Measurements from ENCODE around the gene GULP1.
A peak's percentile ranks its signal among the peaks of the same experiment; 100 is the strongest.
"Not testable (repeated sequence)": the region's sequence is repeated elsewhere in the genome, so short reads cannot be mapped to it uniquely, and the experiment has no call there.

The GULP1 gene

DNA sequence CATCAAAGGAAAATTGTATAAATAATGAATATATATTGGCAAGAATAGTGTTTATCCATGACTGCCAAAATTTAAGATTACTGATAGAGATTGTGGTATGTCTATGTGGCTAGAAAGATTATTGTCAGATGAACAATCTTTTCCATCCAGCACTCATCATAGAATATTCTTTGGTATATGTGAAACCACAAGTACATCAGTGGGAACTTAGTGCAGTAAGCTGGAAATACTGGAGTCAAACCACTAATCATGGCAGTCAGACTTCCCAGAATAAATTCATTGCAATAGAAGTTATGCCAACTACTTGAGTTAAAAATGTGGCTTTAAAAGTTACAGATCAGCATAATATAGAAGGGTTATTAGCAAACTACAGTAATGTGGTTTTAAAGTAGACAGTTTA, 310.3 kb downstream of the GULP1 start:
- DNase-seq (ENCODE audit: low read depth): no peak

GRCh38 chr2:188604579-188604978, 312.9 kb downstream of the GULP1 start:
- DNase-seq (ENCODE audit: low read depth): no peak

GRCh38 chr2:188605609-188606584, 314.2 kb downstream of the GULP1 start:
- not testable (repeated sequence) for DNase-seq (ENCODE audit: low read depth)

DNA sequence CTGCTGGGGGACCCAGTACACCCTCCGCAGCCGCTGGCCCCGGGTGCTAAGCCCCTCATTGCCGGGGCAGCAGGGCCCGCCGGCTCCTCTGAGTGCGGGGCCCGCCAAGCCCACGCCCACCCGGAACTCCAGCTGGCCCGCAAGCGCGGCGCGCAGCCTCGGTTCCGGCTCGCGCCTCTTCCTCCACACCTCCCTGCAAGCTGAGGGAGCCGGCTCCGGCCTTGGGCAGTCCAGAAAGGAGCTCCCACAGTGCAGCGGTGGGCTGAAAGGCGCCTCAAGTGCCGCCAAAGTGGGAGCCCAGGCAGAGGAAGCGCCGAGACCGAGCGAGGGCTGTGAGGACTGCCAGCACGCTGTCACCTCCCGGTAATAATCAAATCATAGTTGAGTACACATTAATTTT, 314.9 kb downstream of the GULP1 start:
- not testable (repeated sequence) for DNase-seq (ENCODE audit: low read depth)

DNA sequence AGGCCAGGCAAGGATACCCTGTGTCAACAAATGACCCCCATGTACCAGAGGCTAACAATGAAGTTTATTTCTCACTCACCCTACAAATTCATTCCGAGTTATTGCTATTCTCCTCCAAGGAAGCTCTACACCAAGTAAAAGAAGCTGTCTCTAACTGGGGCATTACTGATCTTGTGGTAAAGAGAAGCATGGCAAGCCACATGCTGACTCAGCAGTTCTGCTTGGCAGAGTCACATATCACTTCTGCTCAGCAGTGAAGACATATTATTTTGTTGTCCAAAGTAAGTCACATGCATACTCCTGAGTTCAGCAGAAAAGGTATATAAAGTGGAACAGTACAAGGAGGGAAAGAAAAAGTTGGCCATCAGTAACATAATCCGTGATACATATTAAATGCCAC, 315.8 kb downstream of the GULP1 start:
- no peak for DNase-seq (ENCODE audit: low read depth)

GRCh38 chr2:188609321-188610049, 317.8 kb downstream of the GULP1 start:
- DNase-seq (ENCODE audit: low read depth): no peak

DNA sequence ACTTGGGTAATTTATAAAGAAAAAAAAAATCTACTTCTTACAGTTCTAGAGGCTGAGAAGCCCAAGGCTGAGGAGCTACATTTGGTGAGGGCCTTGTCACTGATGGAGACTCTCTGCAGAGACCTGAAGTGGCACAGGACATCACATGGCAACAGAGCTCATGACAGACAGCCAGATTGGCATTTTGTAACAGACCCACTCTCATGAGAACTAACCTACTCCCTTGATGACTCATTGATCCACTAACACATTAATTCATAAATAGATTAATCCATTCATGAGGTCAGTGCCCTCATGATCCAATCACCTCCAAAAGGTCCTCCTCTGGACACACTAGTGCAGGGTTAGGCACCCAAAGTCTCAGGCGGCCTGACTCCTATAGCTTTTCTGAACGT, 318.4 kb downstream of the GULP1 start:
- DNase-seq (ENCODE audit: low read depth): no peak

DNA sequence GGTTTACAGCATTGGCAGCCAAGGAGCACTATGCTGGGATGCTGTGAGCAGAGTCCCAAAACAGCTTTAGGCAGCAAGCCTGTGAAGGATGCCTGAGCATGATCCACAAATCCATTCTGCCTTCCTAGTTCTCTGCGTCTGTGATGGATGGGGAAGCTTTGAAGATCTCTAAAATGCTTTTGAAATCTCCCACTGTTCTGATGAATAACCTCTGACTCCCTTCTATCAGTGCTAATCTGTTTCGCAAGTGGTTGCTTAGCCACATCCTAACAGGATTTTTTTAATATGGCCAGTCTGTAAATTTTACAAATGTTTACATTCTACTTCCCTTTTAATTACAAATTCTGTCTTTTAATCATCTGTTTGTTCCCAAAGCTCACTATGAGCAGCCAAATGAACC, 319.2 kb downstream of the GULP1 start:
- no peak for DNase-seq (ENCODE audit: low read depth)

DNA sequence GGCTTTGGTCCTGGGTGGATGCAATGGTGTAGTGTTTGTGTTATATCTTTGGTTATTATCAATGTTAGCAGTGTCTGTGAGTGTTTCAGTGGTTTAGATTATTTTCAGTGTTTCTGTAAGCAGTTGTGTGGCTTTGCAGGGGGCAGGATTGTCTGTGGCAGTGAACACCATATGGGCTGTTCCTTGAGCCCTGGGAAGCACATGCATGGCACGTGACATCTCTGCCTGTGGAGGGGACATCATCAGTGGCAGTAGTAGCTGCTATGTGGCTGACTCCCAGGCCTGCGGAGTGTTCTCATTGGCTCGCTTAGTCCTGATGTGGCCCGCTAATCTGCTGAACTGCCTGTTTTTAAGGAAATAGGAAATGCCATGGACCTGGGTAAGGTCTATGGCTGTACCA, 327.5 kb downstream of the GULP1 start:
- DNase-seq (ENCODE audit: low read depth): no peak

- DNase-seq (ENCODE audit: low read depth): no peak
Observed at GRCh38 chr2:188620916-188621315, 329.2 kb downstream of the GULP1 start.

- no peak for DNase-seq (ENCODE audit: low read depth)
Observed at GRCh38 chr2:188622601-188623260, 331.1 kb downstream of the GULP1 start.

GRCh38 chr2:188623995-188624643, 332.4 kb downstream of the GULP1 start:
- DNase-seq (ENCODE audit: low read depth): peak; percentile 78

- DNase-seq (ENCODE audit: low read depth): no peak
Observed at GRCh38 chr2:188627471-188627870, 335.8 kb downstream of the GULP1 start.

- DNase-seq (ENCODE audit: low read depth): no peak
Observed at GRCh38 chr2:188628989-188629752, 337.5 kb downstream of the GULP1 start.

GRCh38 chr2:188629753-188630527, 338.3 kb downstream of the GULP1 start:
- peak; percentile 49 for DNase-seq (ENCODE audit: low read depth)

DNA sequence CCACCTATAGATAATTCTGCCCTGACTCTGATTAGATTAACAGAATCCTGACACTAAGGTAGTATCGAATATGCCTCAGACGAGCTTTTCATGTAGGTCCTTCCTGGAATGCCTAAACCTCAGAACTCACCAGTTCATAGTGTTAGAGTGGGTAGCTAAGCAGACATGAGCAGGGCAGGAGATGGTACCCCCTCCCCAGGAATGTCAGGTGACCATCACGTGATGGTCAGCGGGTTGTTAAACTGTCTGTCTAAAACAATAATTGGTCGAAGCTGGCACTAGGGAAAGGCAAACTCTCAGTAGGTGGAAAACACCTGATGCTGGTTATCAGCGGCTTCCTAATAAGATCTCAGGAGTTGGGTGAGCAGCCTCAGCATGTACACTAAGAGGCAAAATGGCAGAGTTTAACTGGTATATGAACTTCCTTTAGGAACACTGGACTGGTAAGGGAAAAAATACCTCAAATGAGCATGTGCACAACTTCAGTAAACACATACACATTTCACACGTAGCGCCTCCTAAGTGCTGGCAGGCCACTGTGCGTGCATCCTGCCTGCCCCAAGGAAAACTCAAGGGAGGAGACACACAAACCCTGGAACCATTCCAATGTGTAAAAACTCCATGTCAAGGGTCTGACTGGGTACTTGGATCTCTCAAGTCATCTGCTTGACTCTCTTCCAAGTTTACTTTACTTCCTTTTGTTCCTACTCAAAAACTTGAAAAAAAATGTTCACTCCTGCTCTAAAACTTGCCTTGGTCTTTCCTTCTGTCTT, 339.5 kb downstream of the GULP1 start:
- DNase-seq (ENCODE audit: low read depth): no peak

GRCh38 chr2:188634656-188635055, 343.0 kb downstream of the GULP1 start:
- DNase-seq (ENCODE audit: low read depth): no peak

Measured in non-pigmented ciliary epithelial cell (primary cell).